Neural crest cell (in vitro differentiated cells): ENCODE data around the gene MEOX2. TPM values are rescaled to one million over a fixed set of nuclear protein-coding genes. Genes with fewer than 3 reads are reported as not detected.
A peak's percentile ranks its signal among the peaks of the same experiment; 100 is the strongest.

Source experiments
- DNase-seq: peaks from one replicate; pipeline ENCODE4 v3.0.0; 2021; ENCODE audit warnings: low read depth, mixed read lengths, low spot score
- H3K27ac Mint-ChIP-seq: one replicate; pipeline ENCODE4 v1.8.0; 2021; ENCODE audit warnings: mild to moderate bottlenecking, mixed read lengths; ENCODE audit not compliant: unreplicated experiment
- H3K27me3 Mint-ChIP-seq: 2 replicates; pipeline ENCODE4 v1.8.0; 2021; ENCODE audit warnings: low read depth, mild to moderate bottlenecking, mixed read lengths
- H3K36me3 Mint-ChIP-seq: 2 replicates; pipeline ENCODE4 v1.8.0; 2021; ENCODE audit warnings: low read depth, mild to moderate bottlenecking, mixed read lengths
- H3K4me1 Mint-ChIP-seq: 2 replicates; pipeline ENCODE4 v1.8.0; 2021; ENCODE audit warnings: mixed read lengths
- H3K4me3 Mint-ChIP-seq: one replicate; pipeline ENCODE4 v1.8.0; 2021; ENCODE audit warnings: mild to moderate bottlenecking, mixed read lengths
- H3K9me3 Mint-ChIP-seq: 2 replicates; pipeline ENCODE4 v1.8.0; 2021; ENCODE audit warnings: mixed read lengths
- total RNA-seq: library from RNA; stranded (reverse); gene quantifications from 2 replicates; pipeline ENCODE4 v1.2.1, GENCODE V29; 2021
- TF ChIP-seq, protein P1 (sequence below): fragments of 200-600 bp; sonication (generic); conservative IDR thresholded peaks from 2 replicates; pipeline ENCODE4 v1.5.0; 2021; ENCODE audit warnings: antibody characterized with exemption, mild to moderate bottlenecking

Gene MEOX2
- total RNA-seq, 1 donor from 2014 or later = 1.4 TPM

DNA sequence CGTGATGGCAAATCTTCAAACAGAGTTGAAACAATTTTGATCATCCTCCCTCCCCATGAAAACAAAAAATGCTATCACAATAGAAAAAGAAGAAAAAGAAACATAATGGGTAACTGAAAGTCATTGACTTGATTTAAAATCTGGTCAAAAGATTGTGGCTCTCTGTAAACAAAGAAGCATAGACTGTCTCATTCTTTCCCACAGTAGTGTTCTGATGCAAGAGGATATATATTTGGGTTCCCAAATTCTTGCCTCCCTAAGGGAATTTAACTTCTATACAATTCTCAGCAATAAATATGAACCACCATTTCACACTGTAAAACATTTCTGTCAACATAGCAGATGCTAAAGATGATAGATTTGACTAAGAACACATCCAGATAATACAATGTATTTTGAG lies 32.8 kb upstream of the MEOX2 start:
- no peaks in the 10 kb centered on the region for H3K36me3 Mint-ChIP-seq
- no peak overlapping the region for H3K4me3 Mint-ChIP-seq
- no peaks in the 10 kb centered on the region for H3K27me3 Mint-ChIP-seq
- DNase-seq = no peak
- peaks cover 12% of the 10 kb centered on the region for H3K4me1 Mint-ChIP-seq
- TF ChIP-seq, protein P1, sequence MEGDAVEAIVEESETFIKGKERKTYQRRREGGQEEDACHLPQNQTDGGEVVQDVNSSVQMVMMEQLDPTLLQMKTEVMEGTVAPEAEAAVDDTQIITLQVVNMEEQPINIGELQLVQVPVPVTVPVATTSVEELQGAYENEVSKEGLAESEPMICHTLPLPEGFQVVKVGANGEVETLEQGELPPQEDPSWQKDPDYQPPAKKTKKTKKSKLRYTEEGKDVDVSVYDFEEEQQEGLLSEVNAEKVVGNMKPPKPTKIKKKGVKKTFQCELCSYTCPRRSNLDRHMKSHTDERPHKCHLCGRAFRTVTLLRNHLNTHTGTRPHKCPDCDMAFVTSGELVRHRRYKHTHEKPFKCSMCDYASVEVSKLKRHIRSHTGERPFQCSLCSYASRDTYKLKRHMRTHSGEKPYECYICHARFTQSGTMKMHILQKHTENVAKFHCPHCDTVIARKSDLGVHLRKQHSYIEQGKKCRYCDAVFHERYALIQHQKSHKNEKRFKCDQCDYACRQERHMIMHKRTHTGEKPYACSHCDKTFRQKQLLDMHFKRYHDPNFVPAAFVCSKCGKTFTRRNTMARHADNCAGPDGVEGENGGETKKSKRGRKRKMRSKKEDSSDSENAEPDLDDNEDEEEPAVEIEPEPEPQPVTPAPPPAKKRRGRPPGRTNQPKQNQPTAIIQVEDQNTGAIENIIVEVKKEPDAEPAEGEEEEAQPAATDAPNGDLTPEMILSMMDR = no peak
- no peaks in the 10 kb centered on the region for H3K9me3 Mint-ChIP-seq
- peak overlapping the region; percentile 94 for H3K27ac Mint-ChIP-seq

DNA sequence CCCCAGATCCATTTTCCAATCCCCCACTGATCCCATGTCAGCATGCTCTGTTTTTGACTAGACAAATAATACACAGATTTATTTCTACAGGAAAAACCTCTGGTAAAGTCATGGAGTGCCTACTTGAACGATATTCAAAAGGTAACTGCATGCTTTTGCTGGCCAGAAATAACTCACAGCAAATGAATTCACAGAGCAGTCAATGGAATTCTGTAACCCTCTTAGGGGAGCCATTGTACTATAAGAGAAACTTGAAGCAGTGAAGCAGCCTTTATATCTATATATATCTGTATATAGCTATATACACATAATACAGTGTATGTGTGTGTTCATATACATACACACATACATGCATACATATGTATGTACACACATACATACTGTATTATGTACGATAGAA lies 29.0 kb upstream of the MEOX2 start:
- Mint-ChIP-seq H3K27me3 (no peaks in the 10 kb centered on the region), H3K27ac (no peak overlapping the region), H3K4me3 (no peak overlapping the region), H3K36me3 (no peaks in the 10 kb centered on the region), H3K4me1 (peaks cover 7% of the 10 kb centered on the region), H3K9me3 (peaks cover 6% of the 10 kb centered on the region)
- TF ChIP-seq, protein P1 = no peak
- no peak for DNase-seq

DNA sequence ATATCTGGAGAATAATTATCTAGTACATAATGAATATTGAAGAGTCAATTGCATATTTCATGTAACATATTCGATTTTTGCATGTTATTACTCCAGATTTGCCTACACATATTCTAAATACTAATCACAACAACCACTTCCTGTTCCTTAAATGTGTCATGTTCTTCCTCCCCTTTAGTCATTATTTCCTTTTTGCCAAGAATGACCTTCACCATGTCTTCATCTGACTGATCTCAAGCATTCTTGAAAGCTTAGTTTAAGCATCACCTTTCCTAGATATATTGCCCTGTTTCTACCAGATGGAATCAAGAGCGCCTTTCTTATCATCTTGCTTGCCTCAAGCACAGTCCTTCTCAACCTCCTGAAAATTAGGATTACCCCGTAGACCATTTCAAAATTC lies 23.5 kb upstream of the MEOX2 start:
- no peaks in the 10 kb centered on the region for H3K36me3 Mint-ChIP-seq
- H3K9me3 Mint-ChIP-seq = peaks cover 6% of the 10 kb centered on the region
- H3K27me3 Mint-ChIP-seq = no peaks in the 10 kb centered on the region
- no peak for DNase-seq
- H3K4me1 Mint-ChIP-seq = no peaks in the 10 kb centered on the region
- no peak overlapping the region for H3K4me3 Mint-ChIP-seq
- no peak overlapping the region for H3K27ac Mint-ChIP-seq
- TF ChIP-seq, protein P1 = no peak

GRCh38 chr7:15707570-15707969 lies 21.1 kb upstream of the MEOX2 start:
- TF ChIP-seq, protein P1 = no peak
- Mint-ChIP-seq H3K9me3 (peaks cover 2% of the 10 kb centered on the region), H3K4me3 (no peak overlapping the region), H3K27ac (no peak overlapping the region), H3K4me1 (no peaks in the 10 kb centered on the region), H3K27me3 (no peaks in the 10 kb centered on the region), H3K36me3 (no peaks in the 10 kb centered on the region)
- DNase-seq = no peak

GRCh38 chr7:15703732-15704131 lies 17.2 kb upstream of the MEOX2 start:
- H3K4me1 Mint-ChIP-seq = no peaks in the 10 kb centered on the region
- no peaks in the 10 kb centered on the region for H3K27me3 Mint-ChIP-seq
- no peak overlapping the region for H3K4me3 Mint-ChIP-seq
- H3K9me3 Mint-ChIP-seq = peaks cover 4% of the 10 kb centered on the region
- no peak for DNase-seq
- TF ChIP-seq, protein P1 = no peak
- H3K27ac Mint-ChIP-seq = no peak overlapping the region
- H3K36me3 Mint-ChIP-seq = no peaks in the 10 kb centered on the region
